ENCODE results near the gene IGF2BP2. TPM values are rescaled to one million over a fixed set of nuclear protein-coding genes. Genes with fewer than 3 reads are reported as not detected.

Gene IGF2BP2
- total RNA-seq, 1 experiment from 2014 or later = 97.8 TPM

- H3K4me1 ChIP-seq (ENCODE audit: control insufficient read depth, insufficient read depth, low read length) = peaks cover 23% of the 10 kb centered on the region
- no peaks in the 10 kb centered on the region for H3K27me3 ChIP-seq (ENCODE audit: control insufficient read depth, insufficient read depth, low read length)
- H3K36me3 ChIP-seq (ENCODE audit: control insufficient read depth, insufficient read depth, low read length) = no peaks in the 10 kb centered on the region
- DNase-seq (ENCODE audit: low read depth, low spot score) (no peak), ATAC-seq (0 out of 2 replicates have a peak, but pooled peaks have one; percentile 54)
- ChIA-PET CTCF (interaction anchor here (0.6 kb wide), 1 partner anchor 111 kb away, joined by 3 read pairs; no protein-coding TSS in a partner anchor), POLR2A (interaction anchor here (0.6 to 0.8 kb wide), 3 partner anchors 10 to 27 kb away, joined by 5 to 13 read pairs (median 8); no protein-coding TSS in a partner anchor)
- no peaks in the 10 kb centered on the region for H3K9me3 ChIP-seq (ENCODE audit: control insufficient read depth, insufficient read depth, low read depth, low read length)
- H3K27ac ChIP-seq (ENCODE audit: low read length) = no peak overlapping the region
- TF ChIP-seq SIN3A (IDR thresholded peaks at IDR 0.05; ENCODE audit: borderline replicate concordance, insufficient read depth, low read depth, low read length) = no peak
- TF ChIP-seq CTCF (IDR thresholded peaks at IDR 0.05) = no peak
- in situ Hi-C loops (cut with HindIII; ENCODE audit: low pct_unique_long_range_greater_than_20kb, low sequenced_read_pairs) = no loop called here
- H3K4me3 ChIP-seq (ENCODE audit: low read depth in 2 of 2, low read length in 2 of 2) = no peak overlapping the region
- BruUV-seq (replicated peaks) = no TSS peak
- intact Hi-C loops (cut with micrococcal nuclease; ENCODE audit: unreplicated experiment) = no loop called here
These were observed 115.4 kb downstream of the IGF2BP2 start for GRCh38 chr3:185709251-185709955.

GRCh38 chr3:185708392-185708791, 116.5 kb downstream of the IGF2BP2 start:
- H3K4me3 ChIP-seq (ENCODE audit: low read depth in 2 of 2, low read length in 2 of 2) = no peak overlapping the region
- intact Hi-C loops (cut with micrococcal nuclease; ENCODE audit: unreplicated experiment) (no loop called here), in situ Hi-C loops (cut with HindIII; ENCODE audit: low pct_unique_long_range_greater_than_20kb, low sequenced_read_pairs) (no loop called here)
- POLR2A ChIA-PET = no interaction called here
- H3K36me3 ChIP-seq (ENCODE audit: control insufficient read depth, insufficient read depth, low read length) = no peaks in the 10 kb centered on the region
- CTCF ChIA-PET = no interaction called here
- DNase-seq (ENCODE audit: low read depth, low spot score) = no peak
- 0 out of 2 replicates have a peak overlapping the region, but pooled peaks have one; percentile 9 for H3K27ac ChIP-seq (ENCODE audit: low read length)
- no peaks in the 10 kb centered on the region for H3K27me3 ChIP-seq (ENCODE audit: control insufficient read depth, insufficient read depth, low read length)
- ATAC-seq = 0 out of 2 replicates have a peak, but pooled peaks have one; percentile 22
- H3K4me1 ChIP-seq (ENCODE audit: control insufficient read depth, insufficient read depth, low read length) = peaks cover 23% of the 10 kb centered on the region
- BruUV-seq (replicated peaks) = no TSS peak
- no peaks in the 10 kb centered on the region for H3K9me3 ChIP-seq (ENCODE audit: control insufficient read depth, insufficient read depth, low read depth, low read length)
- no peak for TF ChIP-seq CTCF (IDR thresholded peaks at IDR 0.05)
- no peak for TF ChIP-seq TCF7L2 (IDR thresholded peaks at IDR 0.05; ENCODE audit: low read depth, low read length)
- TF ChIP-seq SIN3A (IDR thresholded peaks at IDR 0.05; ENCODE audit: borderline replicate concordance, insufficient read depth, low read depth, low read length) = no peak
- no peak for TF ChIP-seq POLR2AphosphoS5 (IDR thresholded peaks at IDR 0.05; ENCODE audit: low read depth, low read length)
- no peak for TF ChIP-seq REST (IDR thresholded peaks at IDR 0.05; ENCODE audit: insufficient read depth in 1 of 2, low read depth in 2 of 2, low read length in 1 of 2)
